Peyer's patch (tissue), 4 donors: ENCODE measurements around the gene TRAP1.

ENCODE experiments used
- POLR2A ChIP-seq, 2 donors: fragments of 450-650 bp; IDR thresholded peaks; one replicate each; pipeline ENCODE4 v1.5.1; 2017; ENCODE audit warnings: antibody characterized with exemption in 2 of 2, mild to moderate bottlenecking in 2 of 2, moderate library complexity in 2 of 2
- TF ChIP-seq, protein P1 (sequence below), 6 experiments: fragments of 450-650 bp in 4 of 6; fragments of 200-600 bp in 2 of 6; sonication (generic) in 1 of 6; IDR thresholded peaks; one replicate each; pipeline ENCODE4 v1.5.1; 2017 to 2019; ENCODE audit warnings: antibody characterized with exemption in 6 of 6, mild to moderate bottlenecking in 3 of 6, moderate library complexity in 1 of 6

DNA sequence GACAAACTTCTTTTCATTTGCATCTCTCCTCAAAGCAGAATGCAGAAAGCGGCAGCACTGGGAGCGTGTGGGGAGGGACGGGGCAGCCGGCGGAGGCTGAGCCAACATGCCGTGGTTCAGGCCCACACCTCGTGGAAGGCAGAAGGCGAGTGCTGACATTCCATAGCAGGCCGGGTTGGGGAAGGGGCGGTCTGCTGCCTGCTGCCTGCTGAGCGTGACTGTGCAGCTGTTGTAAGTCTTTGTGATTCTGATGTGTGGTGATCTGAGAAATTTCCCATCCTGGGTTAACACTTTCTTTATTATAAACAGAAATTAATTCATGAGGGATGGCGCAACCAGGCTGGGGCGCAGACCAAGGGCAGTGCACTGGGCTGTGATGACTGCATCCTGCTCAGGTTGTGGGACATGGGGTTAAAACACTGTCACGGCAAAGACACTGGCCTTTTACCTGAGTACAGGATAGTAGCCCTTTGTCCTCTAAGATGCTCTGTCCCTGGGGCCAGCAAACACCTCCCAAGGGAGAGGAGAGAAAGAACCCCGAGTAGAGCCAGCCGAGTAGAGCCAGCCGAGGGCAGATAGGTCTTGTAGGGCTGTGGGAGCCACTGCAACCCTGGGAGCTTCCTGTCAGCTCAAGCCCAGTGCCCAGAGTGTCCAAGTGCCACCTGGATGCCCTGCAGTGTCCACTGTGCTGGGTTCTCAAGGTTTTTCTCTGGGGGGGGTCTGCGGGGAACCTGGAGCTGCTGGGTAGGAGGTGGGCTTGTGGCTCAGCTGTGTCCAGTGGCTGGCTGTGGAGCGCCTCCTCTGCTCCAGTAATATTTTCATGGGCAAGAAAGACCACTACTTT is 71.6 kb downstream of the TRAP1 start:
- peak in 1 of 2 donors; percentile 41 for TF ChIP-seq POLR2A (IDR thresholded peaks at IDR 0.05)
- TF ChIP-seq, protein P1, sequence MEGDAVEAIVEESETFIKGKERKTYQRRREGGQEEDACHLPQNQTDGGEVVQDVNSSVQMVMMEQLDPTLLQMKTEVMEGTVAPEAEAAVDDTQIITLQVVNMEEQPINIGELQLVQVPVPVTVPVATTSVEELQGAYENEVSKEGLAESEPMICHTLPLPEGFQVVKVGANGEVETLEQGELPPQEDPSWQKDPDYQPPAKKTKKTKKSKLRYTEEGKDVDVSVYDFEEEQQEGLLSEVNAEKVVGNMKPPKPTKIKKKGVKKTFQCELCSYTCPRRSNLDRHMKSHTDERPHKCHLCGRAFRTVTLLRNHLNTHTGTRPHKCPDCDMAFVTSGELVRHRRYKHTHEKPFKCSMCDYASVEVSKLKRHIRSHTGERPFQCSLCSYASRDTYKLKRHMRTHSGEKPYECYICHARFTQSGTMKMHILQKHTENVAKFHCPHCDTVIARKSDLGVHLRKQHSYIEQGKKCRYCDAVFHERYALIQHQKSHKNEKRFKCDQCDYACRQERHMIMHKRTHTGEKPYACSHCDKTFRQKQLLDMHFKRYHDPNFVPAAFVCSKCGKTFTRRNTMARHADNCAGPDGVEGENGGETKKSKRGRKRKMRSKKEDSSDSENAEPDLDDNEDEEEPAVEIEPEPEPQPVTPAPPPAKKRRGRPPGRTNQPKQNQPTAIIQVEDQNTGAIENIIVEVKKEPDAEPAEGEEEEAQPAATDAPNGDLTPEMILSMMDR (IDR thresholded peaks at IDR 0.05), result no peak
